Karpas-422 (cell line): ENCODE measurements around the gene LARGE1. TPM values are rescaled to one million over a fixed set of nuclear protein-coding genes. Genes with fewer than 3 reads are reported as not detected.

Experiments
- DNase-seq: peaks from one replicate; pipeline ENCODE4 v3.0.0-alpha.2; 2015
- H2AFZ ChIP-seq: fragments of 200-600 bp; sonication (generic); 2 replicates; pipeline ENCODE4 v1.6.1; 2014; ENCODE audit warnings: antibody characterized with exemption, low read length, mixed read lengths
- H3K27ac ChIP-seq: fragments of 200-600 bp; sonication (generic); 2 replicates; pipeline ENCODE4 v1.5.1; 2014; ENCODE audit warnings: mild to moderate bottlenecking, low read length, moderate library complexity
- H3K27me3 ChIP-seq: fragments of 200-600 bp; sonication (generic); 2 replicates; pipeline ENCODE4 v1.6.1; 2014; ENCODE audit warnings: low read length, mixed read lengths
- H3K36me3 ChIP-seq: fragments of 200-600 bp; sonication (generic); 2 replicates; pipeline ENCODE4 v1.6.1; 2014; ENCODE audit warnings: low read length, mixed read lengths; ENCODE audit not compliant: insufficient read depth
- H3K4me1 ChIP-seq: fragments of 200-600 bp; sonication (generic); 2 replicates; pipeline ENCODE4 v1.6.1; 2014; ENCODE audit warnings: mild to moderate bottlenecking, low read length, mixed read lengths
- H3K4me2 ChIP-seq: fragments of 200-600 bp; sonication (generic); 2 replicates; pipeline ENCODE4 v1.6.1; 2014; ENCODE audit warnings: low read length, low read depth, mild to moderate bottlenecking; ENCODE audit not compliant: poor library complexity, severe bottlenecking
- H3K4me3 ChIP-seq: fragments of 200-600 bp; sonication (generic); 2 replicates; pipeline ENCODE4 v1.5.1; 2014; ENCODE audit warnings: mild to moderate bottlenecking, antibody characterized with exemption, low read length, mixed read lengths
- H3K79me2 ChIP-seq: fragments of 200-600 bp; sonication (generic); 2 replicates; pipeline ENCODE4 v1.6.1; 2014; ENCODE audit warnings: mild to moderate bottlenecking, low read length, mixed read lengths
- H3K9ac ChIP-seq: fragments of 200-600 bp; sonication (generic); 2 replicates; pipeline ENCODE4 v1.6.0; 2014; ENCODE audit warnings: low read length
- H3K9me2 ChIP-seq: fragments of 200-600 bp; sonication (generic), shearing (Covaris generic); replicated peaks from 2 replicates; pipeline ENCODE4 v1.6.0; 2014; ENCODE audit warnings: mild to moderate bottlenecking, low read length, moderate library complexity; ENCODE audit not compliant: insufficient read depth
- H3K9me3 ChIP-seq: fragments of 300-700, 200-600 bp; sonication (generic); 2 replicates; pipeline ENCODE4 v1.6.1; 2014; ENCODE audit warnings: low read length, mixed read lengths
- H4K20me1 ChIP-seq: fragments of 200-600 bp; sonication (generic); 2 replicates; pipeline ENCODE4 v1.6.1; 2014; ENCODE audit warnings: mild to moderate bottlenecking, antibody characterized with exemption, low read length, low read depth; ENCODE audit not compliant: insufficient read depth
- small RNA-seq: library from RNA; depleted of rRNA; stranded (forward); fragments of <200 nt; gene quantifications from one replicate; pipeline ENCODE3, GENCODE V24; 2014
- total RNA-seq: library from RNA; depleted of rRNA; stranded (reverse); fragments of >200 nt; shearing (Covaris generic); gene quantifications from 2 replicates; pipeline ENCODE4 v1.2.3, GENCODE V29; 2014; ENCODE audit warnings: low replicate concordance

The LARGE1 gene
- total RNA-seq, 1 experiment from 2014 or later: 0.15 TPM

DNA sequence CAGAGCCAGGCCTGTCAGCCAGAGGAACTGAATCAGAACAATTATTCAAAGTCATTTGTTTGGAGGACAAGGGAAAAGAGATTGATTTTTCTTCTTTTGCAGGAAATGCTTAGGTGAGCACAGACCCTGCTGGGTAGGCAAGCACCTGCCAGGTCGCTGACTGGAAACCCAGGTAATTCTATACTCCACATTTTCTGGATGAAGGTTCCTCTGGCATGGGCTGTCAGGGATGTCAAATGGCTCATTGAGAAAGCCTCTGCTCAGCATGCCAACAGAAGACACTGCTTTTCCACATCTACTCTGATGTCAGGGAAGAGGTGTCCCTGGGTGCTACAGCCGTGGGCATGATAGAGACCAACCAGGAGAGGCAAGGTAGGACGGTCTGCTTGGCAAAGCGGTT is 695.4 kb downstream of the LARGE1 start:
- no peak overlapping the region for H3K9ac ChIP-seq
- H3K4me2 ChIP-seq: no peak overlapping the region
- no peak overlapping the region for H2AFZ ChIP-seq
- no peak overlapping the region for H3K4me3 ChIP-seq
- H3K9me3 ChIP-seq: peaks cover 3% of the 10 kb centered on the region
- no peaks in the 10 kb centered on the region for H3K9me2 ChIP-seq
- H3K4me1 ChIP-seq: no peaks in the 10 kb centered on the region
- no peaks in the 10 kb centered on the region for H3K36me3 ChIP-seq
- no peaks in the 10 kb centered on the region for H4K20me1 ChIP-seq
- H3K27me3 ChIP-seq: no peaks in the 10 kb centered on the region
- no peak overlapping the region for H3K27ac ChIP-seq
- H3K79me2 ChIP-seq: no peaks in the 10 kb centered on the region
- DNase-seq: no peak

Small RNA genes lying within 50 kb of the gene (small RNA-seq; reads per million reads assigned to genes)
- gene MIR4764: not detected
- gene SNORA50B: not detected
